ENCODE results near the gene FAM89A.

DNA sequence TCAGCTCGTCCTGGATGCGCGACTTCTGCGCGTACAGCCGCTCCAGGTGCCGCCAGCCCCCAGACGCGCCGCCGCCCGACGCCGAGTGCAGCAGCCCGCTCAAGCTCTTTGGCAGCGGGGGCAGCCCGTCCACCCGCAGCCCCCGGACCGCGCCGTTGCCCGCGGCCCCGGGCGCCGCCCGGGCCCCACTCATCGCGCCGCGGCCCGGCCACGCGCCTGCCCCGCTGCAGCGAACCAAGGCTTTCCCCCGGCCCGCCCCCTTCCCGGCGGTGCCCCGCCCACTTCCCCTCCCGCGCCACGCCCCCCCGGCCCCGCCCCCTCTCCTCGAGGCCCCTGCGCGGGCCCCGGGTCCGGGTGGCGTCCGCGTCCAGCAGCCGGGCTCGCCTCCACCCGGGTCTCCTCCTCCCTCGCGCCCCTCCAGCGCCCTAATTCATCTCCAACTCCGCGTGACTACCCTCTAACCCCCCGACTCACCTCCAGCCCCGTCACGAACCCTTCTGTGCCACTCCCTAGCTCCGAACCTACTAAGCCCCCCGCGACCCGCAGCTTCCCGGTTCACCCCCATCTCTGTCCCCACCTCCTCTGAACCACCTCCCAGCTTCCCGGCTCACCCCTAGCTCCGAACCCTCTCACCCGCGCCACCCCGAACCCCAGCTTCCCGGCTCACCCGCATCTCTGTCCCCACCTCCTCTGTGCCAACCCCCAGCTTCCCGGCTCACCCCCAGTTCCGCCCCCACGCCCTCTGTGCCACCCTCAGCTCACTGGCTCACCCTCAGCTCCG, at the start of gene FAM89A:
- TF ChIP-seq, protein P1, sequence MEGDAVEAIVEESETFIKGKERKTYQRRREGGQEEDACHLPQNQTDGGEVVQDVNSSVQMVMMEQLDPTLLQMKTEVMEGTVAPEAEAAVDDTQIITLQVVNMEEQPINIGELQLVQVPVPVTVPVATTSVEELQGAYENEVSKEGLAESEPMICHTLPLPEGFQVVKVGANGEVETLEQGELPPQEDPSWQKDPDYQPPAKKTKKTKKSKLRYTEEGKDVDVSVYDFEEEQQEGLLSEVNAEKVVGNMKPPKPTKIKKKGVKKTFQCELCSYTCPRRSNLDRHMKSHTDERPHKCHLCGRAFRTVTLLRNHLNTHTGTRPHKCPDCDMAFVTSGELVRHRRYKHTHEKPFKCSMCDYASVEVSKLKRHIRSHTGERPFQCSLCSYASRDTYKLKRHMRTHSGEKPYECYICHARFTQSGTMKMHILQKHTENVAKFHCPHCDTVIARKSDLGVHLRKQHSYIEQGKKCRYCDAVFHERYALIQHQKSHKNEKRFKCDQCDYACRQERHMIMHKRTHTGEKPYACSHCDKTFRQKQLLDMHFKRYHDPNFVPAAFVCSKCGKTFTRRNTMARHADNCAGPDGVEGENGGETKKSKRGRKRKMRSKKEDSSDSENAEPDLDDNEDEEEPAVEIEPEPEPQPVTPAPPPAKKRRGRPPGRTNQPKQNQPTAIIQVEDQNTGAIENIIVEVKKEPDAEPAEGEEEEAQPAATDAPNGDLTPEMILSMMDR (IDR thresholded peaks at IDR 0.05) = no peak
- TF ChIP-seq POLR2A (IDR thresholded peaks at IDR 0.05) = peak in 1 of 2 donors; percentile 44
